Kidney (tissue), 14 donors: ENCODE results near the gene ZNF467. TPM values are rescaled to one million over a fixed set of nuclear protein-coding genes. Genes with fewer than 3 reads are reported as not detected.
A peak's percentile ranks its signal among the peaks of the same experiment; 100 is the strongest.

ENCODE experiments used
- DNase-seq, 5 donors: peaks; one replicate each; pipeline ENCODE4 v3.0.0-alpha.2; 2013 to 2020
- FAIRE-seq: peaks from 2 replicates; lab custom pipeline; 2012; peaks lifted over from hg19 to GRCh38; lab: Jason Lieb, UNC
- H3K27ac ChIP-seq, 2 donors: one replicate each; pipeline ENCODE4 v1.7.0; 2013; ENCODE audit warnings: low read depth in 2 of 2, low read length in 2 of 2, inconsistent platforms in 1 of 2
- H3K27me3 ChIP-seq: one replicate; pipeline ENCODE4 v1.7.1; 2013; ENCODE audit warnings: low read length, inconsistent platforms; ENCODE audit not compliant: control insufficient read depth, insufficient read depth
- H3K36me3 ChIP-seq, 3 donors: one replicate each; pipeline versions ENCODE4 v1.7.0 to v1.7.1; 2013; ENCODE audit warnings: low read length in 3 of 3, control low read depth in 1 of 3, inconsistent platforms in 1 of 3; ENCODE audit not compliant: insufficient read depth in 3 of 3, control insufficient read depth in 2 of 3
- H3K4me1 ChIP-seq, 3 donors: one replicate each; pipeline versions ENCODE4 v1.7.0 to v1.7.1; 2013; ENCODE audit warnings: low read length in 3 of 3, inconsistent platforms in 1 of 3, low read depth in 1 of 3; ENCODE audit not compliant: control insufficient read depth in 2 of 3, insufficient read depth in 2 of 3
- H3K4me3 ChIP-seq, 3 donors: one replicate each; pipeline versions ENCODE4 v1.7.0 to v1.8.1; 2013; ENCODE audit warnings: low read length in 3 of 3, control low read depth in 1 of 3, inconsistent platforms in 1 of 3
- H3K9ac ChIP-seq, 3 donors: one replicate each; pipeline versions ENCODE4 v1.7.0 to v1.7.1; 2013; ENCODE audit warnings: low read length in 3 of 3, control low read depth in 1 of 3, inconsistent platforms in 1 of 3
- H3K9me3 ChIP-seq, 3 donors: one replicate each; pipeline versions ENCODE4 v1.7.0 to v1.7.1; 2013; ENCODE audit warnings: low read length in 3 of 3, control low read depth in 1 of 3, inconsistent platforms in 1 of 3; ENCODE audit not compliant: control insufficient read depth in 2 of 3, insufficient read depth in 1 of 3
- intact Hi-C: fragments of 100-400 bp; cut with DNase I; formaldehyde crosslinking; loops from one replicate; pipeline ENCODE4 v1.11.1; 2022
- polyA plus RNA-seq: library from polyadenylated mRNA; stranded (reverse); fragments of 350-450 nt; fragmentation: Illumina TruSeq; extraction: RNeasy Lipid Tissue Mini Kit (QIAGEN cat#74804); gene quantifications from one replicate; pipeline ENCODE4 v1.2.3, GENCODE V29; 2014; ENCODE audit warnings: low read depth, low replicate concordance; ENCODE audit not compliant: insufficient read depth
- total RNA-seq: library from RNA; stranded (reverse); fragmentation: NEBNext Ultra II Directional; extraction: Animal tissue kit (Norgen Biotek cat#: 25700); gene quantifications from one replicate; pipeline ENCODE4 v1.2.1, GENCODE V29; 2021
- TF ChIP-seq, protein P1 (sequence below): IDR thresholded peaks from 3 replicates; pipeline ENCODE4 v1.5.1; 2012; ENCODE audit warnings: mild to moderate bottlenecking, moderate library complexity, borderline replicate concordance; ENCODE audit not compliant: insufficient read depth; ENCODE audit errors: extremely low read depth
- donor health status: control.
- donor health status: control.
- donor health status: control.
- donor health status: control.
- donor health status: control.
- donor health status: DM: yes; HTN: yes; CAD: no.
- donor health status: Normal renal cell carcinoma (clear cell type).

ZNF467 gene
- total and polyA plus RNA-seq, 2 donors from 2014 or later: 15.0 to 24.5 TPM

DNA sequence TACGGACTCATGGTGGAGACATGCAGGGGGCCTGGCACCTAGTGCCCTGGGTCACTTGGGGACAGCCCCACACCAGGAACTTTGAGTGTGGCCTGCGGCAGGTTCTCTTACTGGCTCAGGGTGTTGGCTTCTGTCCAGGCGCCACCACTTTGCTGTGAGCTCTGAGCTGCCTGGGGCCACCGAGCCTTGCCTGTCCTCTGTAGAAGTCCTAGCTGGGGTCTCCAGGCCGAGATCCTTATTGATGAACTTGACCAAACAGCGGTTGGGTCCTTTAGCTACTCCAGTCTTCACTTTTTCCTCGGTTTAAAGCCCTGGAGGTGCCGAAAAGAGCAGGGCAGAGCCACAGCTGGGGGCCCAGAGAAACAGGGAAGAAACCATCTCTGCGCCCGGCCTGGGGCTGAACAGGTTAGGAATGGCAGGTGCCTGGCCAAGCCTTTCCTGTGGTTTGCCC, 41.3 kb downstream of the ZNF467 start:
- intact Hi-C loops: no loop called here
- FAIRE-seq (no peak), DNase-seq (peak in 2 of 5 donors; percentile 14 to 46)
- Histone ChIP-seq H3K9me3 (no peaks in the 10 kb centered on the region), H3K36me3 (peaks cover 0 to 14% (median 5%) of the 10 kb centered on the region in 3 donors), H3K27ac (no peak overlapping the region), H3K4me1 (peaks cover 0 to 12% (median 0%) of the 10 kb centered on the region in 3 donors), H3K4me3 (no peak overlapping the region), H3K27me3 (no peaks in the 10 kb centered on the region), H3K9ac (no peak overlapping the region)
- TF ChIP-seq, protein P1, sequence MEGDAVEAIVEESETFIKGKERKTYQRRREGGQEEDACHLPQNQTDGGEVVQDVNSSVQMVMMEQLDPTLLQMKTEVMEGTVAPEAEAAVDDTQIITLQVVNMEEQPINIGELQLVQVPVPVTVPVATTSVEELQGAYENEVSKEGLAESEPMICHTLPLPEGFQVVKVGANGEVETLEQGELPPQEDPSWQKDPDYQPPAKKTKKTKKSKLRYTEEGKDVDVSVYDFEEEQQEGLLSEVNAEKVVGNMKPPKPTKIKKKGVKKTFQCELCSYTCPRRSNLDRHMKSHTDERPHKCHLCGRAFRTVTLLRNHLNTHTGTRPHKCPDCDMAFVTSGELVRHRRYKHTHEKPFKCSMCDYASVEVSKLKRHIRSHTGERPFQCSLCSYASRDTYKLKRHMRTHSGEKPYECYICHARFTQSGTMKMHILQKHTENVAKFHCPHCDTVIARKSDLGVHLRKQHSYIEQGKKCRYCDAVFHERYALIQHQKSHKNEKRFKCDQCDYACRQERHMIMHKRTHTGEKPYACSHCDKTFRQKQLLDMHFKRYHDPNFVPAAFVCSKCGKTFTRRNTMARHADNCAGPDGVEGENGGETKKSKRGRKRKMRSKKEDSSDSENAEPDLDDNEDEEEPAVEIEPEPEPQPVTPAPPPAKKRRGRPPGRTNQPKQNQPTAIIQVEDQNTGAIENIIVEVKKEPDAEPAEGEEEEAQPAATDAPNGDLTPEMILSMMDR: no peak

- no peak for FAIRE-seq
- Histone ChIP-seq H3K4me3 (no peak overlapping the region), H3K4me1 (peaks cover 0 to 12% (median 0%) of the 10 kb centered on the region in 3 donors), H3K27ac (no peak overlapping the region), H3K9me3 (no peaks in the 10 kb centered on the region), H3K9ac (no peak overlapping the region), H3K27me3 (no peaks in the 10 kb centered on the region), H3K36me3 (peaks cover 0 to 14% (median 5%) of the 10 kb centered on the region in 3 donors)
- TF ChIP-seq, protein P1: no peak
- intact Hi-C loops: no loop called here
- DNase-seq: peak in 1 of 5 donors; percentile 45
Observed at GRCh38 chr7:149731207-149731955, 42.0 kb downstream of the ZNF467 start.

GRCh38 chr7:149729983-149730801, 43.2 kb downstream of the ZNF467 start:
- Histone ChIP-seq H3K27ac (no peak overlapping the region), H3K36me3 (peaks cover 0 to 17% (median 8%) of the 10 kb centered on the region in 3 donors), H3K9ac (no peak overlapping the region), H3K27me3 (no peaks in the 10 kb centered on the region), H3K4me3 (no peak overlapping the region), H3K4me1 (peaks cover 0 to 5% (median 0%) of the 10 kb centered on the region in 3 donors), H3K9me3 (no peaks in the 10 kb centered on the region)
- TF ChIP-seq, protein P1: no peak
- FAIRE-seq (no peak), DNase-seq (peak in 3 of 5 donors; percentile 37 to 77 (median 64))
- intact Hi-C loops: no loop called here
